Stimulated activated CD4-positive, alpha-beta T cell treated with anti-CD3 and anti-CD28 coated beads, TNF-alpha, amount 100 ng/mL, for 48 hours (primary cell): Measurements from ENCODE around the gene PPM1F.
A peak's percentile ranks its signal among the peaks of the same experiment; 100 is the strongest.

Experiments used
- DNase-seq, 3 donors: peaks; one replicate each; pipeline ENCODE4 v3.0.0-alpha.2; 2020; ENCODE audit warnings: low read depth in 3 of 3

Gene PPM1F

GRCh38 chr22:21975854-21976345 lies 23.3 kb upstream of the PPM1F start:
- DNase-seq: no peak

- DNase-seq: no peak
These were observed 22.6 kb upstream of the PPM1F start for GRCh38 chr22:21975273-21975672.

GRCh38 chr22:21974058-21974649 lies 21.5 kb upstream of the PPM1F start:
- DNase-seq: no peak

- DNase-seq: no peak
These were observed 20.2 kb upstream of the PPM1F start for GRCh38 chr22:21972806-21973205.

- DNase-seq: peak; percentile 18 to 38 (median 24)
These were observed 19.7 kb upstream of the PPM1F start for GRCh38 chr22:21972293-21972779.

GRCh38 chr22:21971858-21972275 lies 19.2 kb upstream of the PPM1F start:
- DNase-seq: no peak

GRCh38 chr22:21970800-21971617 lies 18.4 kb upstream of the PPM1F start:
- DNase-seq: no peak

- no peak for DNase-seq
These were observed 17.6 kb upstream of the PPM1F start for GRCh38 chr22:21970037-21970799.

GRCh38 chr22:21968452-21969129 lies 15.9 kb upstream of the PPM1F start:
- DNase-seq: no peak

GRCh38 chr22:21967693-21968271 lies 15.1 kb upstream of the PPM1F start:
- no peak for DNase-seq

- DNase-seq: no peak
These were observed 14.2 kb upstream of the PPM1F start for GRCh38 chr22:21966643-21967516.

- DNase-seq: no peak
These were observed 13.2 kb upstream of the PPM1F start for GRCh38 chr22:21965762-21966288.

- DNase-seq: no peak
These were observed 12.4 kb upstream of the PPM1F start for GRCh38 chr22:21964918-21965484.

- no peak for DNase-seq
These were observed 11.6 kb upstream of the PPM1F start for GRCh38 chr22:21964234-21964633.

- no peak for DNase-seq
These were observed 11.2 kb upstream of the PPM1F start for GRCh38 chr22:21963790-21964211.

GRCh38 chr22:21963286-21963685 lies 10.6 kb upstream of the PPM1F start:
- DNase-seq: no peak

- no peak for DNase-seq
These were observed 10.0 kb upstream of the PPM1F start for GRCh38 chr22:21962655-21962949.

- DNase-seq: no peak
These were observed 9.4 kb upstream of the PPM1F start for GRCh38 chr22:21961886-21962654.
